Mucosa of gallbladder (tissue), 1 donor: ENCODE results near the gene ST6GALNAC2. TPM values are rescaled to one million over a fixed set of nuclear protein-coding genes. Genes with fewer than 3 reads are reported as not detected.
"Not testable (repeated sequence)": the region's sequence is repeated elsewhere in the genome, so short reads cannot be mapped to it uniquely, and the experiment has no call there.

ENCODE experiments used
- DNase-seq: peaks from one replicate; pipeline ENCODE4 v3.0.0-alpha.2; 2020; ENCODE audit warnings: low spot score
- total RNA-seq: library from RNA; stranded (reverse); gene quantifications from one replicate; pipeline ENCODE4 v1.2.1, GENCODE V29; 2021
- donor health status: DM: no; HTN: no; CAD: no.

Gene ST6GALNAC2
- total RNA-seq, 1 donor from 2014 or later = 2.4 TPM

DNA sequence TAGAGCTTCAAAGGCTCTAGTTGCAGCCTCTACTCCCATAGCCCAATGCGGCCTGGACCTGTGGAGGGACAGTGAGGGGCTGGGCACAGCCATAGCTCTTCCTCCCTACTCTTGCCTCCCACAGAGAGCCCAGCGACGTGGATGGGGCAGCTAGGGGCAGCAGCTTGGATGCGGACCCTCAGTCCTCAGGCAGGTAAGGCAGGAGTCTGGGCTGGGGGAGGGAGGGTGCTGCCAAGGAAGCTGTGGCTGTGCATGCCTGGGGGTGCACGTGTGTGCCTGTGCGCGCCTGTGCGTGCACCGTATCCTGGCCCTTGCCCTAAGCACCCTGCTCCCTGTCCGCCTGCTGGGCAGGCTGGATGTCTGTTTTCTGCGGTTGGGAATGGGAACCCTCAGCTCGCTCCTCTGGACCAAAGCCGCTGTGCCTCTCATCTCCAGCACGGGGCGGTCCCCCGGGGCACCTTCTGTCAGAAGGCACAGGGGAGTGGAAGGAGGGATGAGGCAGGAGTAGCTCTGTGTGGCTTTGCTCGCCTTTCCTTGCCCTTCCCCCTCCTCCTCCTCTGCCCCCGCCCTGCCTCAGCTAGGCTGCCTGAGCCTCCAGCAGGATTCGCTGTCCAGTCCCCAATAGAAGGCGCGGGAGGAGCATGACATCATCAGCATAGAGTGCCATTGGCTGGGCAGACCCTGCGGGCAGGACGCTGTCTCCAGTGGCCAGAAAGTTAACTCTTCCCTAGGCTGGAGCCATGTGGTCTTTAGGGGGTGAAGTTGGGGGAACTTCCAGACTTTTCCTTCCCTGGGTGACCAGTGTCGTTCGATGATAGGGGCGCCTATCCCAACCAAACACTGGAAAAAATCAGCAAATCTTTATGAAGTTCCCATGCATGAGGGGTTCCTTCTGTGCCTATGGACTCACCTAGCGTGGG, 45.0 kb downstream of the ST6GALNAC2 start:
- peak; percentile 94 for DNase-seq

DNA sequence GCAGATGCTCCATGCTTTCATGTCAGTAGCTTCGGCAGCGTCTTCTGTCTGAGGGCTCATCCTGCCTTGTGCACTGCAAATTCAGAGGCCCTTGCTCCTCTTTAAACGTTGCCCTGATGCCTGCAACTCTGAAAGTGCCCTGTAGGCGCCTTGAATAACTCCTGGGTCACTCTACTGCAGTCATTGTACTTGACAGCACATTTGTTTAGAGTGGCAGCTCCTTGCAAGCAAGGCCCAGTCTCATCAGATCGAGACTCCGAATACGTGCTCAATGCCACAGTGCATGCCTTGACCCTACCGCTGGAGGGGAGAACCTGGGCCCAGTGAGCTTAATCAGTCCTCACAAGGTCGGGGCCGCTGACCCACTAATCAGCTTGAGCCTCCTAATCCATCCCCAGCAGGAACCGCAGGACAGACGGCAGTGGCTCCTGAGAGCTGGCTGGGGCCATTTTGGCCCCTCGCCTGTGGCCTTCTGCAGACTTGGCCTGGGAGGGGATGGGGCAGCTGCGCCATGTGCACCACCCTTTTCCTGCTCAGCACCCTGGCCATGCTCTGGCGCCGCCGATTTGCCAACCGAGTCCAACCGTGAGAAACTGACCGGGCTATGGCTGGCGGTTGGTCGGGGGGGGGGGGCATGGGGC, 45.9 kb downstream of the ST6GALNAC2 start, which contains the start of gene PRCD:
PRCD (plus strand) TSS at position 414 of the 641 bp plus-strand sequence; CDS start at position 512, 98 bp downstream.
- no peak for DNase-seq

DNA sequence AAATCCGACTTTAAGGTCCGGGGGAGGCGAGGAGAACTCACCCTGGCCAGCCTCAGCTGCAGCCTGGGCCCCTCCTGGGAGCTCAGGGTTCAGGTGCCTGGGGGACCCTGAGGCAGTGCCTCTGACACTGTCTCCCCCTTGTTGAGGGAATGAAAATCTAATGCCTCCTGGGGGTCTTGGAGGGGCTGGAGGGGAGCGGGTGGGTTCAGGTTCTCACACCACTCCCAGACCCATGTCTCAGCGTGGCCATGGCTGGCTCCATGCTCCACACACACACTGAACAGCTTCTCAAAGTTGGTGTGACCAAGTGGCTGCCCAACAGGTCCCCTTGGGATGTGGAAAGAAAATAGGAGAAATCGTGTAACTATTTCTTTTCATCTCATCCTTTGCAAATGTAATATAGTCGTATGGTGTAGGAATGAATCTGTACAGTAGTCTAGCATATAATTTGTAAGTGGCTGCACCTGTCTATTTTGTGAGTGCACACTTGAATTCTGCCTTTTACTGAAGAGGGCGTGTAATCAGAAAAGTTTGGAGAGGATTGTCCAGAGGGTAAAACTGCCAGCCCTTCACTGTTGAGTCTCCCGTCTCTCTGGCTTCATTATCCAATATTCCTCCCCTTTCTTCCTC, 46.6 kb downstream of the ST6GALNAC2 start:
- DNase-seq = no peak

DNA sequence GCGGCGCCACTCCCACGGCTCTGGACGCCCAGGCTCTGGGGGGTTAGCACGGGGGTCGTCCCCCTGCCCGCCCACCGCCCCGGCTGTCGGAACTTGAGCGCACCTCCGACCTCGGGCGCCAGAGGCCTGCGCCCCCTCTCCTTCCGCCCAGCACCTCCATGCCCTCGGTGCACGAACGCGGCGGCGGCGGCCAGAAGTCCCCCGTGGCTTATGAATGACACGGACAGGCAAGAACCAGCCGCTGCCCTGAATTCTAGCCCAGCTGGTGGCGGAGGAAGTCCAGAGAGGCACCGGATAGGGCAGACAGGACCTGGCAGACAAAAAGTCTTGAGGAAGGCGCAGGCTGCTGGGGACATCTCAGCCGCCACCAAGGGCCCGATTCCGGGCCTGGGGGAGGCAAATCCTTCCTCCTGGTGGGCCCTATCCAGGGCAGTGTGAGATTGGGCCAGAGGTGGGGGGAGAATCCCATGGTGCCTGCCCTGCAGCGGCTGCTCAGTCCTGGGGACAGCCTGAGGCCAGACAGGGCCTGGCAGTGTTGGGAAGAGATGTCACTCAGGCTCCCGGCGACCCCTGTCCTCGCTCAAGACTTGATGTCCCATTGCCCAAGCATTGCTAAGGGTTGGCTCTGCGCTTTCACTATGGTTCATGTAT, 47.3 kb downstream of the ST6GALNAC2 start:
- DNase-seq = no peak

DNA sequence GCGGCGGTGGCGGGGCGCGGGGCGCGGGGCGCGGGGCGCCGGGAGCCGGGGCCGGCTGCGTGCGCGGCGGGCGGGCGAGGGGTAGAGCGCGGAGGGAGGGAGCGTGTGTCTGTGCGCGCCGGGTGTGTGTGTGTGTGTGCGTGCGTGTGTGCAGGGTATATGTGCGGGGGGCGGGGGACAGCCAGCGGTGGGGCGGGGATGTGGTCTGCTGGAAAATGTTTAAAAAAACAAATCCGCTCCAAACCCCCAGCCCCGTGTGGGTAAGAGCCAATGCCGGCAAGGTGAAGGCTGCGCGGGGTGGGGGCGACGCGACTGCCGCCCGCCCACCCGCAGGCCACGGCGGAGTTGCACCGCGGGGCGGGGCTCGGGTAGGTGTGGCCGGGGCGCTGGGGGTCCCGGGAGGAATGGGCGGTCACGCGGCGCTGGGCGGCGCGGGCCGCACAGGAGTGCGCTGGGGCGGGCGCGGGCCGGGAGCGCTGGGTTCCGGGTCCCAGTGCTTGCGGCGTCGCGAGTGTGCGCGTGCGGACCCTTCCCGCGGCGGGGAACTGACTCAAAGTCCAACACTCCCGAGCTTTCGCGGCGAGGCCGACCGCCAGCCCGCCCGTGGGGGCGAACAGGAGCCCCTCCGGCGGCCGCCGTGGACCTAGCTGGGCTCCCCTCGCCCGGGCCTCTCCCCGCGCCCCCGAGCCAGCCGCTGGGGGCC, 47.9 kb downstream of the ST6GALNAC2 start, which contains the start of gene CYGB:
CYGB (minus strand) TSS at position 132 of the 703 bp plus-strand sequence. CDS start 167 bp downstream, outside the sequence.
- DNase-seq = no peak

DNA sequence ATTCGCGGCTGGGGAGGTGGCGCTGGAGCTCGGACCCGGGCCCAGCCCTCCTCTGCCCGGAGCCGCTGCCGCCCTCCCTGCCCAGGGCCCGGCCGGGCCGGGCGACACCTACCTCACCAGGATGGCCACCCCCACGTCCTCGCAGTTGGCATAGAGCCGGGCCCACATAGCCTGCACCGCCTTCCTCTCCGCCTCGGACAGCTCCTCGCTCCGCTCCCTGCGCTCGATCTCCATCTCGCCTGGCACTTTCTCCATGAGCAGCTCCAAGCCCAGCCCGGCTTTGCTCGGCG, 48.4 kb downstream of the ST6GALNAC2 start:
- no peak for DNase-seq

DNA sequence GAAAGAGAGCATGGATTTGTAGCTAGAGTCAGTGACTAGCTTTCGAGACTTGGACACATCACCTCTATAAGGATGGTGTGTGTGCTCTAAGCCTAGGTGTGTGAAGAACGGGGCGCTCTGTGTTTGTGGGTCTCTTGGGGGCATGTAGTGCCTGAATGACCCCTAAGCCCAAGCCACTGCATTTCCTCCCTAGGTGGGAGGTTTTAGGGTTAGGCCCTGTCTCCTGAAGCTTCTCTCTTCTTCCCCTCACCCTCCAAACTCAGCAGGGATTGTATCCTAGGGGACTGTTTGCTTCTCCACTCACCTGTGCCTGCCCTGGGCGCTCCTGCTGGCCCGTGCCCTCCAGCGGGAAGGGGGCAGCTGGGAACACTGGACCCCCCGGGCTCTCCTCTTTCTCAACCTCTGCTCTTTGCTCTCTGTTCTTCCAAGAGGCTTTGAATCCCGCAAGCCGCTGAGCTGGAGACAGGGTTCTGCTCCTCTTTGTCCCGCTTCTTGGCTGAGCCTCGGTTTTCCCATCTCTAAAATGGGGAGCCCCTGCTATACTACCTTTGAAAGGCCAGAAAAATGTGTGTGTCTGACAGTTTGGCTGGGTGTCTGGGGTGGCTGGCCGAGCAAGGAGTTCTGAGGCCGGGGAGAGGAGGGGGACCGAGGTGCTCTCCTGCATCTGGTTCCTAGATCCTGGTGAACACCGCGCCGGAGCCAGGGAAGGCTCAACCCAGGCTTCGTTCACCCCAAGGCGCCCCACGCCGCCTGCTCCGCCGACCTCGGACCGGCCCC, 49.0 kb downstream of the ST6GALNAC2 start:
- no peak for DNase-seq

DNA sequence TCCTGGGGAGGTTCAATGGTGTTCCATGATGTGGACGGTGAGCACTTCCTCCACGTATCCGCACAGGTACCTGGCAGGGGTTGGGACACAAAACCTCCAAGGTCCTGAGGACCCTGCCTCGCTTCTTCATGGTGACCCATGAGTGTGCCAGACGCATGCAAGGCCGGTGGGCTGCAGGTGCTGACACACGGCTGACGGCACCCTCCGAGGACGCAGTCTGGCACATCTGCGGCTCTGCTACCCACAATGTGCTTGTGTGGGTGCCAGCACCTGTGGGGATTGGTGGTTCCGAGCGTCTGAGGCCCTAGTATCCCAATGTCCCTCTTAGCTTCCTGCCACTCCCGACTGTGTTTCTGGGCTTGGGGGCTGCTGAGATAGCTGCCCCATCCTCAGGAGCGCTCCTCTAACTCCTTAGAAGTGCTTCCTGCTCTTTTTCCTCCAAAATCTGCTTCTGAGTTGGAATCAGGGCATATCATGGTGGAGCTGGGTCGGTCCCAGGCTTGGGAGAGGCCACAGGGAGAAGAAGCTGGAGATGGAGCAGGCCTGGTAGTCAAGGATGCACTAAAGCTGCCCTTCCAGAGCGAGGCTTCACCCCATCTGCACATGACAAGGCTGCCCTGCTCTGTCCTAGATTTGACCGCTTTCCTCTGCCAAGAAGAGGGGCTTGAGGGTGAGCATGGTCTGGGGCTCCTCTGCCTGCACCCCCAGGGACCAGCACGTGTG, 49.7 kb downstream of the ST6GALNAC2 start:
- DNase-seq = no peak

DNA sequence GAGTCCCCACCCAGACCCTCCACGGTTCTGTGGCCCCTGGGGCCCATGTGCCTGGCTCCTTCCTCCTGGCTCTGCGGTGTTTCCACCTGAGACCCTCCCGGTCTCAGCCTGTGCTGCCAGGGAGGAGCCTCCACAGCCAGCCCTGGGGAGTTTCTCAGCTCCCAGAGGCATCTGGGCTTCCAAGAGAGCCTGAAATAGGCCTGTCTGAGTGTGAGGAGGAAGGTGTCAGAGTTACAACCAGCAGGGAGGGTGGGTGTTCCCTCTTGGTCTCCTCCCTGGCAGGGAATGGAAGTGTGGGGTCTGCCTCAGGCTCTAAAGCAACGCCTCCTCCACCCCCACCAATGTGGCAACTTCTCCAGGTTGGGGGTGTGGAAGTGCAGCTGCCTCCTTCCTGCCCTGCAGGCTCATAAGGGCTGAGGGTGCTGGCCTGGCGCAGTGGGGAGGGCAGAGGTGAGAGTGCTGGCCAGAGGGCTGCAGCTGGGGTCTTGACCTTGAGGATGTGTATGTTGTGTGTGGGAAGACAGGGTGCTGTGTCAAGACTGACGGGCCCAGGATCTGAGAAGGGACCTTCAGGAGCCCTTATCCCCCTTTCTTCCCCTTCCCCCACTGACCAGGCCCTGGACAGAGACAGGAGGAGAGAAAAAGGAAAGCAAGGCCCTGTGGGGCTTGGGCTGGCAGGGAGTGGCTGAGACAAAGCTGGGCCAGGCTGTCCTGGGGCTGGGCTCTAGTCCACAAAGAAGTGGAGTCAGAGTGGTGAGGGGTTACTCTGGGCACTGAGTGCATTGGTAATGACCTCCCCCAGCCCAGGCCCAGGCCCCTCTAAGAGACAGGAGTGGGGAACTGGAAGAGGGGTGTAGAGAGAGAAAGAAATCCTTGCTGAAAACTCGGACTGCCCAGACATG, 50.6 kb downstream of the ST6GALNAC2 start:
- DNase-seq = no peak

DNA sequence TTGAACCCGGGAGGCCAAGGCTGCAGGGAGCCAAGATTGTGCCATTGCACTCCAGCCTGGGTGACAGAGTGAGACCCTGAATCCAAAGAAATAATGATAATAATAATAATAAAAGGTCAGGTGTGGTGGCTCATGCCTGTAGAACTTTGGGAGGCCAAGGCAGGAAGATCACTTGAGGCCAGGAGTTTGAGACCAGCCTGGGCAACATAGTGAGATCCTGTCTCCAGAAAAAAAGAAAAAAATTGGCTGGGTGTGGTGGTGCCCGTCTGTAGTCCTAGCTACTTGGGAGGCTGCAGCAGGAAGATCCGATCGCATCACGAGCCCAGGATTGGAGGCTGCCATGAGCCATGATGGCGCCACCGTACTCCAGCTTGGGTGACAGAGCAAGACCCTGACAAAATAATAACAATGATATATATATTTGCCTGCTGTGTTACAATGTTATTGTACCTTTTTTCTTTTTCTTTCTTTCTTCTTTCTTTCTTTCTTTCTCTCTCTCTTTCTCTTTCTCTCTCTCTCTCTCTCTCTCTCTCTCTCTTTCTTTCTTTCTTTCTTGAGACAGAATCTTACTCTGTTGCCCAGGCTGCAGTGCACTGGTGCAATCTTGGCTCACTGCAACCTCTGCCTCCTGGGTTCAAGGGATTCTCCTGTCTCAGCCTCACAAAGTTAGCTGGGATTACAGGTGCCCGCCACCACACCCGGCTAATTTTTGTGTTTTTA, 51.9 kb downstream of the ST6GALNAC2 start:
- not testable (repeated sequence) for DNase-seq

DNA sequence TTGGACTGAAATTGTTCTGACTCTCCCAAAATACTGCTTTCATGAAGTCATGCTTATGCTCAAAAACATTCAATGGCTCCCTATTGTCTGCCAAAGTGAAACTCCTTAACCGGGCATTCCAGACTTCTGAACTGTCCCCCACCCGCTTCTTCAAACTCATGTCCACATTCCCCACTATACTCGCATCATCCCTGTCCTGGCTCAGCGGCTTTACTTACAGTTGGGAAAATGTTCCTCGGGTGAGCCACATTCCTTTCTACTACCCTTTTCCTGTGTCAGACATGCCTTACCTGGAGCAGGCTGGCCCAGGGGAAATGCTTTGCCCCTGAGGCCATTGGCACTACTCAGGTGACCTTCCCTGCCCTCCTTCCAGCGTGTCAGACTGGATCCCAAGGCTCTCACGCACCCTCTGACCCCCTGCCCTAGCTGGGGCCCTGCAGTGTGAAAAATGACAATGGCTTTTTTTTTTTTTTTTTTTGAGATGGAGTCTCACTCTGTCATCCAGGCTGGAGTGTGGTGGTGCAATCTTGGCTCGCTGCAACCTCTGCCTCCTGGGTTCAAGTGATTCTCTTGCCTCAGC, 53.5 kb downstream of the ST6GALNAC2 start:
- no peak for DNase-seq

DNA sequence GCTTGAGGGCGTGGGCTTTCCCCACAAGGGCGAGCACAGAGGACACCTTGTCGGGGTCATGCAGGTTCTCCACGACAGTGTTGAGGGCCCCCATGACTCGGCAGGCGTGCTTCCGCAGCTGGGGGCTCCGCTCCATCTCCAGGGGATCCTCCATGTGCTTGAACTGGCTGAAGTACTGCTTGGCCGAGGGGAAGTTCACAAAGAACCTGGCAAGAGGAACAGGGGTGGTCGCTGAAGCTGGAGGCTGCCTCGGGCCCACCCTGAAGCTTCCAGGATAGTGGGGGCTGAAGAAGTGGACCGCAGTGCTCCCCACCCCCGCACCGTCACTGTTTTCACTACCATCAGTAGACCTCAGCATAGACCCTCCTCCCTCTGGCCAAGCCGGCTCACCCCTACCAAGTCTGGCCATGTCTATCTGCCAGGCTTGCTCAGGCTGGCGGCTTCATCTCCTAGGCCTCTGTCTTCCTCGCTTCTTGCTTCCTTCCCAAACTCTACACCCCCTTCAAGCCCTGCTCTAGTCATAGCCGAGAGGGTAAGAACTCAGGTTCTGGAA, 54.1 kb downstream of the ST6GALNAC2 start:
- no peak for DNase-seq

DNA sequence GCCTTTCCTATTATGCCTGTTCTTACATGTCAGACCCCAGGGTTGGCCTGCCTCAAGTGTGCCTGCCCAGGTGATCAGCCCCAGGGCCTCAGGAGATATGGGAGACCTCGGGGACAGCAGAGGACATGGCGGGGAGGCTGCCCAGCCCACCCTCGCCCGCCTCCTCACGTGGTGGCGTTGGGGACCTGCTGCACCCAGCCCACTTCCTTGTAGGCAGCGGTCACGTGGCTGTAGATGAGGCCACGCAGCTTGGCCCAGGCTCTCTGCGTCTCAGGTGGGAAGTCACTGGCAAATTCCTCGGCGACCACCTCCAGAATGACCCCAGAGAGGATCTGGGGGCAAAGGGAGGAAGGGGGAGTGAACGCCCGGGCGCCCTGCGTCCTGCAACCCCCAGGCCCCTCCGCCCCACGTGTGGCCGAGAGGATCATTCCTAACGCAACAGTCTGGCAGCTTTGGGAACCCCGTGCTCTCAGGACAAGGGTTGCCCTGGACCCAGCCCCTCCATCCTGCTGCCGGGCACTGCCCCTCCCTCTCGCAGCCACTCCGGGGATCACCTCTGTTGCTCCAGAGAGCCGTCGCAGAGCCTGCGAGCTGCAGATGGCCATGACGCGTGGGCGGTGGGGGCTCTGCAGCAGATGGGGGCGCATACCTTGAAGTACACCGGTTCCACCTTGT, 54.7 kb downstream of the ST6GALNAC2 start:
- DNase-seq = no peak

DNA sequence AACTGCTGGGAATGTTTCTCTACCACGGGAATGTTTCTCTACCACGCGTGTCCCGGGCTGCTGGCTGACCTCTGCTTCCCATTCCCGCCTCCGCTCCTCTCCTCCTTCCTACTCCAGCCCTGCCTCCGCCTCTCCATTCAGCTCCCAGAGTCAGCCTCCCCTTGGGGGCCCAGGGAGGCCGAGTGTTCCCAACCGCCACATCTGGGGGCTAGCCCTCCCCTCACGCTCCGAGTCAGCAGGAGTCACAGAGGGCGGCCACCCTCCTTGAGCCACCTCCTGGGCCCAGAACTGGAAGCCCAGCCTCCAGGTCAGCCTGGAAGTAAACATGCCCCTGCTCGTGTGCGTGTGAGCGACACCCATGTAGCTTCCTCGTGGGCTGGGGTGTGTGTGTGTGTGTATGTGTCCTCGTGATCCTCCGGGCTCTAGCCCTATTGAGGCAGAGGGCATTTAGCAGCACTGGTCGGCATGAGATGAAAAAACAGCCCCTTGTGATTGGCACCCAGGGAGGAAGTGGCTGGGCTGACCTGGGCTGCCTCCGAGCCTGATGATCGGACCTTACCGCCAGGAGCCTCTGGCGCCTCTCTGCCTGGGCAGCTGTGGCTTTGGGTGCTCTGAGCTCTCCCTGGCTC, 55.5 kb downstream of the ST6GALNAC2 start:
- DNase-seq = no peak

DNA sequence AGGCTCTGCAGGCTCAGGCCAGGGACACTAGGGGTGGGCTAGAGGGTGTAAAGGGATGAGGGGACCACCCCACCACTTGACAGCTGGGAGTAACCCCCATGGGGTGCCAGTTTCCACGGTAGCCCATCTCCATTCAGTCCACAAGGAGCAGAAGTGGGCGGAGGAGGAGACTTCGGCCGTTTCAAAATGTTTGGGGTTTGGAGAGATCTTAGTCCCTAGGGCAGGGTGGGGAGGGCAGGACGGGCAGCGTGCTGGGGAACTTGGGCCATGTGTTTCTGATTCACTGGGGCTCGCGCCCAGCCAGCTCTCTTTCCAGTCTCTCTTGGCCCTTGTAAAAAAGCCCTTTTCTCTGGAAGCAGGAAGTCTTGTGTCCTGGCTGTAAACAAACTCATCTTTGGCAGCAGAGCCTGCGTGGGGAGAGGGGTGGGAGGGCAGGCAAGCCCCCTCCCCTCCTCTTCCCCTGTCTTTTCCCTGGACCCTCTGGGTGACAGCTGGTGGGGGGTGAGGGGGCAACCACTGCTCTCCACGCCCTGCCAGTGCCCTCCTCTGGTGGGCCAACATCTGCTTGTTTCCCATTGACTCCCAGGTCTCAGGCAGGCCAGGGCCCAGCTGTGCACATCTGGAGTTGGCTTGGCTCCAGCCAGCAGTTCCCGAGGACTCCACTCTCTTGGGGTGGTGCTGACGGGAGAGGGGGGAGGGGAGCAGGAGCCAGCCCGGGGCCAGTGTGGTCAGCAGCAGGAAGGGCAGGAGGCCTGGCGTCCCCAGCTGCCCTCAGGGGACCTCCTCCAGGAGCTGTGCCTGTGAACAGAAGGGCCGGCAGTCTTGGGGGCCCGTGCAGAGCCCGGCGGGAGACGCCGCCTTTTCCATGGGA, 56.2 kb downstream of the ST6GALNAC2 start:
- DNase-seq = peak; percentile 79
